Astrocyte of the cerebellum (primary cell): Measurements from ENCODE around the gene OTUB2.

Source experiments
- DNase-seq: peaks from one replicate; pipeline ENCODE4 v3.0.0-alpha.2; 2011; ENCODE audit warnings: low read depth
- H3K4me3 ChIP-seq: 2 replicates; pipeline ENCODE4 v1.5.1; 2011; ENCODE audit warnings: mild to moderate bottlenecking, low read depth, low read length, moderate library complexity
- CTCF ChIP-seq: IDR thresholded peaks from 2 replicates; pipeline ENCODE4 v1.5.1; 2012; ENCODE audit warnings: low read length, low read depth, moderate library complexity, mild to moderate bottlenecking; ENCODE audit errors: missing control alignments
- in situ Hi-C: cut with HindIII; loops from 2 replicates; pipeline ENCODE4 v1.10.0; 2017; ENCODE audit warnings: low sequenced_read_pairs

OTUB2 gene

GRCh38 chr14:94075008-94075407 lies 48.9 kb downstream of the OTUB2 start:
- DNase-seq = no peak
- no peak overlapping the region for H3K4me3 ChIP-seq
- in situ Hi-C loops = no loop called here
- TF ChIP-seq CTCF = no peak

GRCh38 chr14:94077111-94077821 lies 51.1 kb downstream of the OTUB2 start:
- in situ Hi-C loops = no loop called here
- no peak for TF ChIP-seq CTCF
- DNase-seq = no peak
- no peak overlapping the region for H3K4me3 ChIP-seq

- TF ChIP-seq CTCF = no peak
- no peak for DNase-seq
- in situ Hi-C loops = no loop called here
- H3K4me3 ChIP-seq = no peak overlapping the region
These were observed 51.7 kb downstream of the OTUB2 start for GRCh38 chr14:94077823-94078222.

DNA sequence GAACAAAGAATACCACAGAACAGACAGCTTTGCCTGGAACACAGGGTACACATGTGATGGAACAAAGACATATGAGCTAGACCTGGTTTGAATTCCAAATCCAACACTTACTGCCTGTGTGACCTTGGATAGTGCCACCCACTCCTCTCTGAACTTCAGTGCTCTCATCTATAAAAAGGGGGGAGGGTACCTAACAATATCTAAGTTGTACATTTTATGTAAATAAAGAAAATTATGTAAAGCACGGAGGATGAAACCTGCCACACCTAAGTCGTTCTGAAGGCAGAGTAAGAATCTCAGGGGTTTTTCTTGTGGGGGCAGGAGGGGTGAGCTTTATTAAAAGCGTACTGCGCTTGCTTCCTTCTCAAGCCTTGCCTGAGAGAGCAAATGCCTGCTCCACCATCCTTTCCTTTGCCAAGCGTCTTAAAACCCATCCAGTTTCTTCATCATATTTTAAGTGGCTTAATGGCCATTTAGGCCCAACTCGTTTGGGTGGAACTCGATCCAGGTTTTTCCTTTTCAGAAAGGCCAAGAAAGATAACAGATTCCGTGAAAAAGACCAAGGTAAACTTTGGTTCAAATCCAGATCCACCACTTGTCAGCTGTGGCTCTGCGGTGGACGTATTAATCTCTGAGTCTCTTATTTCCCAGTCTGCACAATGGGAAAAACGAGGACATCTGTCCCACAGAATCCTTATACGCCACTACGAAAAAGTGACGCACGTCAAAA lies 53.9 kb downstream of the OTUB2 start:
- no peak for TF ChIP-seq CTCF
- no peak for DNase-seq
- in situ Hi-C loops = no loop called here
- H3K4me3 ChIP-seq = peak overlapping the region; percentile 93

- in situ Hi-C loops = no loop called here
- TF ChIP-seq CTCF = no peak
These were observed 54.7 kb downstream of the OTUB2 start, which contains the start of the genes DDX24 and IFI27L1 for GRCh38 chr14:94080621-94081385. Gene DDX24 (minus strand): TSS chr14:94081202. CDS start chr14:94079742, 1,460 bp downstream. Gene IFI27L1 (plus strand): TSS chr14:94081310. CDS start chr14:94096938, 15,628 bp downstream.

GRCh38 chr14:94081386-94081820 lies 55.3 kb downstream of the OTUB2 start:
- H3K4me3 ChIP-seq = peak overlapping the region; percentile 93
- no peak for DNase-seq
- no peak for TF ChIP-seq CTCF
- in situ Hi-C loops = no loop called here

More at GRCh38 chr14:94080621-94081385, 54.7 kb downstream of the OTUB2 start, which contains the start of the genes DDX24 and IFI27L1:
- DNase-seq = peak; percentile 82
- peak within 1 kb of the TSS; percentile 93 for H3K4me3 ChIP-seq
